Activated naive CD4-positive, alpha-beta T cell treated with anti-CD3 and anti-CD28 coated beads, Interleukin-2, amount 10 ng/mL, durations not matched to agents 7 days and 5 days (primary cell): ENCODE data around the gene ALG2.

Source experiments
- CTCF ChIA-PET: fragments of 350-600 bp; sonication (Branson Sonifier 250); formaldehyde crosslinking; loops from one replicate; lab custom pipeline; 2021; ENCODE audit warnings: antibody characterized with exemption; lab: Charles Lee
- DNase-seq: peaks from one replicate; pipeline ENCODE4 v3.0.0-alpha.2; 2020
- H3K27ac Mint-ChIP-seq: one replicate; pipeline ENCODE4 v1.8.0; 2021; ENCODE audit warnings: mild to moderate bottlenecking, moderate library complexity, mixed read lengths
- H3K27me3 Mint-ChIP-seq: one replicate; pipeline ENCODE4 v1.8.0; 2021; ENCODE audit warnings: mild to moderate bottlenecking, mixed read lengths
- H3K36me3 Mint-ChIP-seq: one replicate; pipeline ENCODE4 v1.8.0; 2021; ENCODE audit warnings: mixed read lengths
- H3K4me1 Mint-ChIP-seq: one replicate; pipeline ENCODE4 v1.8.0; 2021; ENCODE audit warnings: mixed read lengths
- H3K4me3 Mint-ChIP-seq: one replicate; pipeline ENCODE4 v1.8.0; 2021; ENCODE audit warnings: mild to moderate bottlenecking, moderate library complexity, mixed read lengths
- H3K9me3 Mint-ChIP-seq: one replicate; pipeline ENCODE4 v1.8.0; 2021; ENCODE audit warnings: mixed read lengths

The ALG2 gene

DNA sequence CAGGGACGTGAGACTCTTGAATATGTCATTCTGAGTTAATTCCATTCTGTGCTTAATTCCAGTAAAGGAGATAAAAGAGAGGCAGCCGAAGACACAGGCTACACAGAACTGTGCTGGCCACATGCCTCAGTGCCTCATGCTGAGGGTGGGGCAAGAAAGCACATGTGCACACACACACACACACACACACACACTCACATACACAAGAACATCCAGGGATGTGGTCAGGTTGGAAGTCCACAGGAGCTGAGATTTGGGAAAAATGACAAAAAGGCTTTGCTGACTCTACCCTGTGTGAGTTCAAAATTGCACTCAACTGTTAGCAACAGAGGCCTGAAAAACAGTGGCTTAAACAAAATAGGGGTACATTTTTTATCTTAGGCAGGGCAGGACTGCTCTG lies 40.5 kb downstream of the ALG2 start:
- no peak for DNase-seq
- no peak overlapping the region for H3K4me3 Mint-ChIP-seq
- no peaks in the 10 kb centered on the region for H3K9me3 Mint-ChIP-seq
- H3K36me3 Mint-ChIP-seq: no peaks in the 10 kb centered on the region
- H3K27me3 Mint-ChIP-seq: peaks cover 8% of the 10 kb centered on the region
- H3K27ac Mint-ChIP-seq: no peak overlapping the region
- CTCF ChIA-PET: interaction anchor here (1.3 to 4.2 kb wide), 3 partner anchors 17 to 40 kb away, joined by 5 to 19 read pairs (median 6); partner anchors contain the start of genes ALG2 and SEC61B
- peaks cover 36% of the 10 kb centered on the region for H3K4me1 Mint-ChIP-seq

DNA sequence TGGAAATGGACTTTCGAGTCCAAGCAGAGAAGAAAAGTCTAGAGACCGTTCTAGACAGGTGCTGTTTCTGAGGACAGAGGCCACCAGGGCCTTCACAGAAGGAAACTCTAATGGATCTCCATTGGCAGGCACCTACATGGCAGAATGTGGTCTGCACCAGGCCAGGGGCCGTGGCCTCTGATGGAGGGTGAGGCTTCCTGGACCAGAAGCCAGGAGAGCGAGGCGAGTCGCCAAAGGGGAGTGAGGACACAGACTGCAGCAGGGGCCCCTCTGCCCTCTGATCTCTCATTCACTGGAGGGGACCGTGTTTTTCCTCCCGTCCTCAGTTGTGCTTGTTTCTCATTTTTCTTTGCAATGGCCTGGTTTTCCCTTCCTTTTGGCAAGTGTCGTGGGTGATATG lies 41.1 kb downstream of the ALG2 start:
- DNase-seq: no peak
- no peak overlapping the region for H3K27ac Mint-ChIP-seq
- H3K9me3 Mint-ChIP-seq: no peaks in the 10 kb centered on the region
- peaks cover 36% of the 10 kb centered on the region for H3K4me1 Mint-ChIP-seq
- CTCF ChIA-PET: interaction anchor here (4.2 kb wide), 1 partner anchor 17 kb away, joined by 19 read pairs; no protein-coding TSS in a partner anchor
- no peaks in the 10 kb centered on the region for H3K36me3 Mint-ChIP-seq
- no peak overlapping the region for H3K4me3 Mint-ChIP-seq
- H3K27me3 Mint-ChIP-seq: peaks cover 8% of the 10 kb centered on the region

GRCh38 chr9:99180199-99180598 lies 41.5 kb downstream of the ALG2 start:
- Mint-ChIP-seq H3K4me3 (no peak overlapping the region), H3K36me3 (no peaks in the 10 kb centered on the region), H3K27ac (no peak overlapping the region), H3K27me3 (peaks cover 8% of the 10 kb centered on the region), H3K4me1 (peaks cover 36% of the 10 kb centered on the region), H3K9me3 (no peaks in the 10 kb centered on the region)
- CTCF ChIA-PET: interaction anchor here (3.2 kb wide), 1 partner anchor 16 kb away, joined by 16 read pairs; no protein-coding TSS in a partner anchor
- no peak for DNase-seq

GRCh38 chr9:99178912-99179872 lies 42.5 kb downstream of the ALG2 start:
- H3K27me3 Mint-ChIP-seq: peaks cover 4% of the 10 kb centered on the region
- no peaks in the 10 kb centered on the region for H3K36me3 Mint-ChIP-seq
- CTCF ChIA-PET: interaction anchor here (1.5 to 3.2 kb wide), 2 partner anchors 11 to 15 kb away, joined by 4 to 16 read pairs; no protein-coding TSS in a partner anchor
- H3K9me3 Mint-ChIP-seq: no peaks in the 10 kb centered on the region
- H3K4me3 Mint-ChIP-seq: no peak overlapping the region
- DNase-seq: no peak
- peaks cover 33% of the 10 kb centered on the region for H3K4me1 Mint-ChIP-seq
- H3K27ac Mint-ChIP-seq: no peak overlapping the region

DNA sequence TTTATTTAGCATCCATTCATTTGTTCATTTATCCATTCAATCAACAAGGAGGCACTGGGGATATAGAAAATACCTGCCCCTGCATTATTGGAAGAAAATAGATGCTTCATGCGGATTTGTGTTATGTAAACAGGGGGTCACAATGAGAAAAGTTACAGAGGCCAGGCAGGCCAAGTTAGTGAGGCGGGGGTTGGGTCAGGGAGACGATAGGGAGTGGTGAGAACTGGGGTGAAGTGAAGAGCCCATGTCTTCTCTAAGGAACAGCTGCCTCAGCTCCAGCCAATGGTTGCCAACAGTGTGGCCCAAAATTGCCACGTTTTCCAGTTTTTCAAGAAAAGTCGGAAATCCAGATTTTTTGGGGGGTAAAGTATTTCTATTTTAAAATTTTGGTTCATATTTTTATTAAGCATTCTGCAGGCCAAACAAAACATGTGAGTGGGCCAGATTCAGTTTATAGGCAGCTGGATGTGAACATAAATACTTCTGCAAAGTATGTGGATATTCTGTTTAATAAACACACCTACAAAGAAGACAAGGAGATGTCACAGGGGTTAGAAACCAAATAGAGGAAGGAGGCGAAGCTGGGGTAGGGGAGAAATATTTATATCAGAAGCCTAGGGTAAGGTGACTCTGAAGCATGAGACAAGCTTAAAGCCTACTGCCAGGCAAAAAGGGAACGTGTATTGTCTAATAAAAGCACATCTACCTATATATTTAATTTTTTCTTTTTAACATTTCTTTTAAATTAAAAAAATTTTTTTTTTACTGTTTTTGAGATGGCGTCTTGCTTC lies 44.0 kb downstream of the ALG2 start:
- no peak for DNase-seq
- H3K9me3 Mint-ChIP-seq: no peaks in the 10 kb centered on the region
- no peaks in the 10 kb centered on the region for H3K36me3 Mint-ChIP-seq
- H3K27ac Mint-ChIP-seq: no peak overlapping the region
- H3K27me3 Mint-ChIP-seq: peaks cover 4% of the 10 kb centered on the region
- H3K4me1 Mint-ChIP-seq: peaks cover 27% of the 10 kb centered on the region
- CTCF ChIA-PET: interaction anchor here (1.5 to 3.2 kb wide), 3 partner anchors 10 to 180 kb away, joined by 4 to 16 read pairs (median 6); no protein-coding TSS in a partner anchor
- no peak overlapping the region for H3K4me3 Mint-ChIP-seq

GRCh38 chr9:99176527-99177013 lies 45.2 kb downstream of the ALG2 start:
- Mint-ChIP-seq H3K27me3 (peaks cover 13% of the 10 kb centered on the region), H3K27ac (no peak overlapping the region), H3K4me1 (peaks cover 18% of the 10 kb centered on the region), H3K9me3 (no peaks in the 10 kb centered on the region), H3K4me3 (no peak overlapping the region), H3K36me3 (no peaks in the 10 kb centered on the region)
- no peak for DNase-seq
- CTCF ChIA-PET: interaction anchor here (1.9 to 3.2 kb wide), 2 partner anchors 12 to 178 kb away, joined by 6 to 16 read pairs; no protein-coding TSS in a partner anchor

DNA sequence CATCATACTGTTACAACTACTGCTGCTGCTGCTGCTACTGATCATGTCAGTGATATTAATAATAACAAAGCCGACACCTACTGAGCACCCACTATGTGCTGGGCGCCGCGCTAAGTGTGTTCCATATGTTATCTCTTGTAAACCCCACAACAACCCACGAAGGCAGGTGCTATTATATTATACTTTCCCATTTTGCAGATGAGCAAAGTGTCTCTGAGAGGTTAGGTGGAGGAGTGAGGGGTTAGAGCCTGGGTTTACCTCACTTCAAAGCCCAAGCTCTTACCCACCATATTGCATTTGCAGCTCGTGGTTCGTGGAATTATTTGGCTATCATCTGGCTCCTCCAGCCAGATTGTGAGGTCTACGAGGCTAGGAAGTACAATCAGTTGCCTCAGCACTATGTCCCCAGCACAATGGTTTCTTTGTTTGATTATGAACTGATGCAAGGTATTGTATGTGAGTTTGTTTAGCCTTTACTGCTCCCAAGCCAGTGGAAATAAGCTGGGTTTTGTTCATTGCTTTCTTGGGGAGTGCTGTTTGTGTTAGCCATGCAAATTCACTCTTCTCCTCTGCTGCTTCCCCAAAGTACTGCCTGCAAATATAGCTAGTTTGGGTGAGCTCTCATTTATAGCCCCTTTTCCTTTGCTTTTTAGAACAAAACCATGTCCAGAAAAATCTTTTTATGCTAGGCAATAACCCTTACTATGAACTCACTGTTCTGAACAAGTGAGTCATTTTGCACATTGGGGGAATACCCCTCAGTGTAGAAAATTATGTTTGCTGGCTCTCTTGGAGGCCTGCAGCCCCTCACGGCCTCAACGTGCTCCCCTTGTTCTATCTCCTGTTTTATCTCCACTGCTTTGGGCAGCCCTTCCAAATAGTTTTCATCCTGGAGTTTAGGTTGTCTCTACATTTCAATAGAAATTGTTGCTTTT lies 47.9 kb downstream of the ALG2 start:
- no peak for DNase-seq
- peaks cover 27% of the 10 kb centered on the region for H3K27me3 Mint-ChIP-seq
- no peak overlapping the region for H3K27ac Mint-ChIP-seq
- no peaks in the 10 kb centered on the region for H3K9me3 Mint-ChIP-seq
- H3K4me3 Mint-ChIP-seq: no peak overlapping the region
- no peaks in the 10 kb centered on the region for H3K36me3 Mint-ChIP-seq
- no peaks in the 10 kb centered on the region for H3K4me1 Mint-ChIP-seq
- CTCF ChIA-PET: interaction anchor here (1.0 to 2.1 kb wide), 2 partner anchors 11 to 12 kb away, joined by 3 to 6 read pairs; no protein-coding TSS in a partner anchor

DNA sequence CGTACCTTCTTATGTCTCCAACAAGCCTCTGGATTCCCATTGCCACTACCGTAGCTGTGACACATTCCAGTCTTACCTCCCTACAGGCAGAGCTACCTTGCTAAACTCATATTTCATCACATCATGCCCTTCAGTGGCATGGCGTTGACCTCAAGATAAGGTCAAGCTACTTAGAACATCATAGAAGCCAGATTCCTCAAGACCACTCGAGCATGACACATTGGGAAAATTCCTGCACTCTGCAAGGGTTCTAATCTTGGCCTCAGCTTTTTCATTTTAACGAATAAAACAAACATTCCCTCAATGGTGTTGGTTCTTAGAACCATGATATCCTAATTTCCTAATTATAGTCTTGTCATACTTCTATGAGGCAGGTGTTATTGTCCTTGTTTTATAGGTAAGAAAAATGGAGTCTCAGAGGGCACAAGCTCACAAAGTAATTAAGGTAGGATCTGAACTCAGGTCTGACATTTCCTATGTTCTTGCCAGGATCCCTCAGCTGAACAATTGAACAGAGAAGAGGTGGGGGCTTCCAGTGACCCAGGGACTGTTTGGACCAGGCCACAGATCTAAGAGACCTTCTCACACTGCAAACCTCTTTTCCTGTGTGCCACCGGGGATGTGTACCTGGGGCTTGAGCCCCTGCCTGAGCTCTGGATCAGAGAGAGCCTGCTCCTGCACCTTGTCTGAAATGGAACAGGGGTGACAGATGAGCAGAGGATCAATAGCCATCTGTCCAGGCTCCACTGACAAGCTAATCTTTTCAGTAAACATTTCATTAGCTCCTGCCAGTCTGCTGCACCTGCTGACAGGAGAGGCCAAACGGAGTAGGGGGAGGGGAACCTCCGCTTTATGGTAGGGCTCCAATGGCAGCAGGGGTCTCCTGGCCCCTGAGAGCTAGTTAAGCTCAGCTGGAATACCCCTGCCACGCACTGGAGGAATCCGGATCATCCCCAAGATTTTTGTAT lies 49.3 kb downstream of the ALG2 start:
- Mint-ChIP-seq H3K4me1 (peaks cover 13% of the 10 kb centered on the region), H3K27ac (no peak overlapping the region), H3K36me3 (no peaks in the 10 kb centered on the region), H3K9me3 (no peaks in the 10 kb centered on the region), H3K4me3 (no peak overlapping the region), H3K27me3 (peaks cover 27% of the 10 kb centered on the region)
- CTCF ChIA-PET: interaction anchor here (0.6 to 2.1 kb wide), 5 partner anchors 12 to 197 kb away, joined by 3 to 6 read pairs (median 3); no protein-coding TSS in a partner anchor
- no peak for DNase-seq

- Mint-ChIP-seq H3K27me3 (peaks cover 27% of the 10 kb centered on the region), H3K9me3 (no peaks in the 10 kb centered on the region), H3K27ac (no peak overlapping the region), H3K36me3 (no peaks in the 10 kb centered on the region), H3K4me1 (peaks cover 20% of the 10 kb centered on the region), H3K4me3 (no peak overlapping the region)
- DNase-seq: no peak
- CTCF ChIA-PET: interaction anchor here (0.6 to 1.2 kb wide), 4 partner anchors 22 to 196 kb away, joined by 3 to 4 read pairs (median 3); no protein-coding TSS in a partner anchor
These were observed 50.3 kb downstream of the ALG2 start for GRCh38 chr9:99171225-99172123.

DNA sequence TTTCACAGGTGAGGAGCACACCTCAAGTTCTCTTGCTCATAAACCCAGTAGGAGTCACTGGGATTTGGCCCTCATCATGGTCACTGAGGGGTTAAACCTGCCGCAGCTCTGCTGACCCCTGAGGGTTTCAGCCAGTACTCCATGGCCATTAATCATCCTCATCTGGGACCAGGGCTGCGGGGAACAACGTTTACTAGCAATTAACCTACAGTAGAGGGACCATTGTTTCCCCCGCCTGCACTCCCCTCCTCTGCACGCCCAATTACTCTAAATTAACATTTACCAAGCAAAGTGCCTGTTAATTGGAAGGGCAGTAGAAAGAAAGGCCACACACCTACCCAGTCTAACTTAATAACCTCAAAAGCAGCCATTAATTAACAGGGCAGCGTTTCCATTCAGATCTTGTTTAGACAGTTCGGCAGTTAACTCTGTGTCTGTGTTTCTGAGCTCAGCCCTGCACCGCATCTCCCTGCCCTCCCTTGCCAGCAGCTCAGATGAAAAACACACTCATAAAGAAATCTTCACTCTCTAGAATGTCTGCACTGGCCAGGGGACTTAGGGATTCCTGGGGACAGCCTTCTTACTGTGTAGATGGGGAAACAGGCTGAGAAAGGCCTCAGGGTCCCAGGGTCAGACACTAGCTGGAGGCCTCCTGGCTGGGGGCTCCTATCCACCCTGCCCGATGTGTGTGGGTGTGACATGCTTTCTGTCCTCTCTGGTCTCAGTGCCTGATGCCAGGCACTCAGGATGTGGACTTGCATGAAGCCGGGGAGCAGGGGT lies 51.6 kb downstream of the ALG2 start:
- Mint-ChIP-seq H3K27me3 (peaks cover 27% of the 10 kb centered on the region), H3K9me3 (no peaks in the 10 kb centered on the region), H3K4me1 (peaks cover 32% of the 10 kb centered on the region), H3K27ac (no peak overlapping the region), H3K36me3 (no peaks in the 10 kb centered on the region), H3K4me3 (no peak overlapping the region)
- CTCF ChIA-PET: no interaction called here
- no peak for DNase-seq

DNA sequence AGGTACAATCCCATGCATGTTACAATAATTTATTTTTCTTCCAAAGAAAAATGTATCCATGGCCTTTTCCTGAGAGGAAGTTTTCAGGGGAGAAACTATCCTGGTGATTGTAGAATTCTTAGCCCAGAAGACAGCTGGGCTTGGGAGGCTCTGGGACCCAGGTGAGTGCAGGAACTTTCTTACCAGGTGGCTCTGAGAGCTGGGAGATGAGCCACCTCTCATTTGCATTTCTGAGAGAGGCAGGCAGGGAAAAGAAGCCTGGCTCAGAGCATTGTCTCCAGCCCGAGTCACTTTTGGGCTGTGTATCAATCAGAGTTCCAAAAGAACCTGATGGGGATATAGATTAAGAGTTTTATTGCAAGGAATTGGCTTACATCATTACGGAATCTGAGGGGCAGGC lies 52.7 kb downstream of the ALG2 start:
- Mint-ChIP-seq H3K4me3 (no peak overlapping the region), H3K4me1 (peaks cover 32% of the 10 kb centered on the region), H3K27ac (no peak overlapping the region), H3K36me3 (no peaks in the 10 kb centered on the region), H3K9me3 (no peaks in the 10 kb centered on the region), H3K27me3 (peaks cover 27% of the 10 kb centered on the region)
- CTCF ChIA-PET: no interaction called here
- DNase-seq: no peak
